HG03064 (cell line): ENCODE data around the gene NR6A1.

ENCODE experiments used
- ATAC-seq: cut with Tn5 transposase; IDR thresholded peaks from one replicate; pipeline ENCODE4 v1.9.1; 2021; ENCODE audit warnings: low read depth; ENCODE audit not compliant: unreplicated experiment

The NR6A1 gene

GRCh38 chr9:124733964-124734740 lies 37.0 kb downstream of the NR6A1 start:
- ATAC-seq = no peak

- ATAC-seq = no peak
Observed at GRCh38 chr9:124730772-124731171, 40.3 kb downstream of the NR6A1 start.

DNA sequence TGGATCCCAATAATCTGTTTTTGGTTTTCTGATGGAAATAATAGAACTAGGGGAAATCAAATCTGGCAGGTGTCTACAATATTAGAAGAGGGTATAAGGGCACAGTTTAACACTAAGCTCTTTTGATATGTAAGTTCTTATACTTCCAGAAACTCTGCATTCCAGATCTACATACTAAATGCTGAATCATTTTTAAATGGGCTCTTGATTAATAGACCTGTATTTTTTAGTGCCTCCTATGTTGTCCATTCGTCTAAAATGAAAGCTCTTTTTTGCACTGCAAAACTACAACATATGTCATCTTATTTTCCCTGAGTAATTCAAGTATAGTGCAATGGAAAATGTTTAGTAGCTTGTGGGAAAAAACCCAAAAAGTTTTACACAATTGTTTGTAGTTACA lies 44.2 kb downstream of the NR6A1 start:
- no peak for ATAC-seq

DNA sequence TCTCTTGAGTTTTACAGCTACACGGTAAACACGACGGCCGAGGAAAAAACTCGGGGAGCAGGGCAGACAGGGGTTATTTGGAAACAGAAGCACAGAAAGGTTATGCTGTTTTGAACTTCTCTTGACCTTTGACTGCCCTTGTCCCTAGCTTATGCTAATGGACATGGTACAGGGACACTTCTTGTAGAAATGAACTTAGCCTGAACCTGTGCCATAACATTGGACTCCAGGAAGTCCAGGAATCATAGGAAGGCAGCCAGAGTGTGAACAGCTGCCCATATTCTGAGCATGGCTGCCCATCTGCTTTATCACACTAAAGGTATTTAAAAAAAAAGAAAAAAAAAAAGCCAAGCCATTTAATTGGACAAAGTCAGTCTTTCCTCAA lies 46.1 kb downstream of the NR6A1 start:
- no peak for ATAC-seq

GRCh38 chr9:124724415-124725067 lies 46.6 kb downstream of the NR6A1 start:
- ATAC-seq = no peak

DNA sequence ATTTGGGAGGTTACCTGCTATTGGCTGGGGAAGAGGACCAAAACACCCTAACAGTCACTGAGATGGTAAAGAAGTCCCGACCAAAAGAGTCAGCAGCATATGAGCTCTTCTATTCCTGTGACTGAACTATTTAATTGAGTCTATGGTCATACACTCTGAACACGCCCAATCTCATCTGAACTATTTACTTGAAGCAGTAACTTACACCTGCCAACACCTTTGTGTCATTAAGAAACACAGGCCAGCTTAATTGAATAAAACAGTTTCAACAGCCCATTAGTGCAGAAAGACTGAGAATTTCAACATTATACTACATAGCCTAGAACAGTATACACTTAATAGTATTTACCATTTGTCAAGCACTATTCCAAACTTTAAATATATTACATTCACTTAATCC lies 47.8 kb downstream of the NR6A1 start:
- ATAC-seq = no peak

GRCh38 chr9:124721109-124721906 lies 49.8 kb downstream of the NR6A1 start:
- ATAC-seq = no peak

- no peak for ATAC-seq
Observed at GRCh38 chr9:124720429-124721108, 50.5 kb downstream of the NR6A1 start.

GRCh38 chr9:124718928-124719327 lies 52.2 kb downstream of the NR6A1 start:
- no peak for ATAC-seq

DNA sequence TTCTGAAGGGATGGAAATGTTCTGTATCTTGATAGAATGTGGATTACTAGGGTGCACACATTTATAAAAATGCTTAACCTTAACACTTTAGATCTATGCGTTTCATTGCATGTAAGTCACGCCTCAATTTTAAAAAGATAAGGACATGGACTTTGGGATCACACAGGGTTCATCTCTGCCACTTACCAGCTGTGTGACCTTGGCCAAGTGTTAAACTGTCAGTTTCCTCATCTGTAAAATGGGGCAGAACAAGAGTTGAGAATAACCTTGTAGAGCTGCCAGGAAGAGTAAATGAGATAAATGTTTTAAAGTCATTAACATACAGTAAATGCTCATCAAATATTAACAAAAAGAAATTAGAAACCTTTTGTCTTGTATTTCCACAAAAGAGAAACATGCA lies 53.5 kb downstream of the NR6A1 start:
- no peak for ATAC-seq

- no peak for ATAC-seq
Observed at GRCh38 chr9:124716808-124717207, 54.3 kb downstream of the NR6A1 start.

GRCh38 chr9:124710766-124711165 lies 60.3 kb downstream of the NR6A1 start:
- ATAC-seq = no peak

- ATAC-seq = no peak
Observed at GRCh38 chr9:124709292-124709690, 61.8 kb downstream of the NR6A1 start.

- no peak for ATAC-seq
Observed at GRCh38 chr9:124708633-124709291, 62.3 kb downstream of the NR6A1 start.

GRCh38 chr9:124708074-124708473 lies 63.0 kb downstream of the NR6A1 start:
- no peak for ATAC-seq

DNA sequence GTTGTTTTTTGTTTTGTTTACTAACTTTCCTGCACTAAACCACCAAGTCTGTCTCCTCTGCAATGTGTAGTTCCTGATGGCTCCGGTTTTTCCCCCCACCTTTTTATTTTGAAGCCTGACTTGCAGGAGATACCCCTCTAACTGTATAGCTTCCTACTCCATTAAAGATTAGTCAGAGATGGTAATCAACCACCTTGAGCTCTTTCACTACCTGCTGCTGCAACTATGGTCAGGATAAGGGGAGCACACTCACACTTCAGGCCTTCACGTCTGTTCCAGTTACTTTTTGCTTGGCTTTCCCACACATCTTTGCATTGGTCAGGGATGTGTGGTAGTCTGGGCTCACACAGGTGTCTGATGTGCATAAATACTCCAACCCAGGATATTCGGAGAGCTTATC lies 63.4 kb downstream of the NR6A1 start:
- no peak for ATAC-seq

DNA sequence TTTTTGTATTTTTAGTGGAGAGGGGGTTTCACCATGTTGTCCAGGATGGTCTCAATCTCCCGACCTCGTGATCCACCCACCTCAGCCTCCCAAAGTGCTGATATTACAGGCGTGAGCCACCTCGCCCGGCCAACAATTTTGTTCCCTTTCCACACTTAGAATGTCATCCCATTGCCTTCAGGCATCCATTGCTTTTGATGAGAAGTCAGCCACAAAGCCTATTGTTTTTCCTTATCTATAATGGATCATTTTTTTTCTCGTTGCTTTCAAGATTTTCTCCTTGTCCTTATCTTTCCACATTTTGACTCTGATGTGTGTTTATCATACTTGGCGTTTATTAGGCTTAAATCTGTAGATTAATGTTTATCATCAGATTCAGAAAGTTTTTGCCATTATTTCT lies 64.4 kb downstream of the NR6A1 start:
- ATAC-seq = no peak

GRCh38 chr9:124699575-124699974 lies 71.5 kb downstream of the NR6A1 start:
- no peak for ATAC-seq

- ATAC-seq = no peak
Observed at GRCh38 chr9:124698265-124698664, 72.8 kb downstream of the NR6A1 start.
